Measurements from ENCODE around the gene ANKRD10.

- no peak for TF ChIP-seq CTCF (IDR thresholded peaks at IDR 0.05)
- TF ChIP-seq POLR2A (IDR thresholded peaks at IDR 0.05): no peak
These were observed 46.1 kb downstream of the ANKRD10 start for GRCh38 chr13:110868720-110869119.
